SH-SY5Y (cell line): ENCODE results near the gene RALY.

Experiments
- GATA2 ChIP-seq: IDR thresholded peaks from 2 replicates; pipeline ENCODE4 v1.6.1; 2011; ENCODE audit warnings: mild to moderate bottlenecking, low read depth, low read length
- GATA3 ChIP-seq: IDR thresholded peaks from 2 replicates; pipeline ENCODE4 v1.6.1; 2011; ENCODE audit warnings: low read depth, mild to moderate bottlenecking, low read length, moderate library complexity

DNA sequence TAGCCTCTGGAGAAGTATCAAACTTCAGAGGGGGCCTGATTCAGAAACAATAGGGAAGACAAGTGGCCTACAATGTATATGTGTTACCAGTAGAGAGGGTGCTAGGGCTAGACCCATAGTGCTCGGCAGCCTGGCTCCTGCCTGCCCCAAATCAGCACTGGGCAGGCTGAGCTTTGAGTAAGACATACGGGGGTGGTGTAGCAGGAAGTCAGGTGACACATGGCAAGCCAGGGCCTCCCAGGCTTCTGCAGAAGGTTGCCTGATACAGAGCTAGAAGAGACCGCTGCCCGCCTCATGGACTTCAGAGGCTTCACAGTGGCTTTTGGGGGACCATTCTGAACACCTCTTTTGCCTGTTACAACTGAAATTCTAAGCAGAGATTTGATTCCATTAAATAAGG, 43.4 kb downstream of the RALY start:
- TF ChIP-seq GATA2 (no peak), GATA3 (no peak)
